A673 (cell line): ENCODE data around the gene CERS5. TPM values are rescaled to one million over a fixed set of nuclear protein-coding genes. Genes with fewer than 3 reads are reported as not detected.

Experiments used
- BruUV-seq: library from RNA; stranded (reverse); fragments of 400-500 nt; replicated peaks from 2 replicates; lab custom pipeline; 2021; lab: Mats Ljungman, UMichigan
- CTCF ChIA-PET: fragments of 300-600 bp; sonication (Branson Sonifier 250); formaldehyde crosslinking; loops from one replicate; lab custom pipeline; 2022; ENCODE audit warnings: antibody characterized with exemption; lab: Charles Lee
- POLR2A ChIA-PET: fragments of 300-600 bp; sonication (Branson Sonifier 250); formaldehyde crosslinking; loops from one replicate; lab custom pipeline; 2022; ENCODE audit warnings: antibody characterized with exemption; ENCODE audit not compliant: low non-redundant PET; lab: Charles Lee
- DNase-seq: peaks from one replicate; pipeline ENCODE4 v3.0.0-alpha.2; 2015; ENCODE audit warnings: low spot score
- H3K27ac ChIP-seq: fragments of 200-600 bp; sonication (generic); 2 replicates; pipeline ENCODE4 v1.5.1; 2016; ENCODE audit warnings: mixed run types, low read depth, mild to moderate bottlenecking, mixed read lengths, antibody characterized with exemption, low read length; ENCODE audit not compliant: poor library complexity, severe bottlenecking
- H3K27me3 ChIP-seq: fragments of 200-600 bp; sonication (generic); replicated peaks from 2 replicates; pipeline ENCODE4 v1.6.1; 2017; ENCODE audit warnings: mixed run types, low read depth, mild to moderate bottlenecking, mixed read lengths, antibody characterized with exemption, low read length; ENCODE audit not compliant: insufficient read depth, poor library complexity
- H3K36me3 ChIP-seq: fragments of 200-600 bp; sonication (generic); 2 replicates; pipeline ENCODE4 v1.6.1; 2016; ENCODE audit warnings: mixed run types, mild to moderate bottlenecking, mixed read lengths, antibody characterized with exemption, low read length; ENCODE audit not compliant: insufficient read depth, poor library complexity, severe bottlenecking
- H3K4me1 ChIP-seq: fragments of 200-600 bp; sonication (generic); 2 replicates; pipeline ENCODE4 v1.6.1; 2017; ENCODE audit warnings: mixed run types, mild to moderate bottlenecking, mixed read lengths, antibody characterized with exemption, low read length; ENCODE audit not compliant: insufficient read depth, poor library complexity, severe bottlenecking
- H3K4me3 ChIP-seq: fragments of 200-600 bp; sonication (generic); 2 replicates; pipeline ENCODE4 v1.5.1; 2016; ENCODE audit warnings: low read depth, mixed run types, mild to moderate bottlenecking, mixed read lengths, low read length; ENCODE audit not compliant: poor library complexity, severe bottlenecking
- H3K9me3 ChIP-seq: fragments of 200-600 bp; sonication (generic); 2 replicates; pipeline ENCODE4 v1.6.1; 2016; ENCODE audit warnings: mixed run types, low read depth, mild to moderate bottlenecking, mixed read lengths, antibody characterized with exemption, low read length; ENCODE audit not compliant: poor library complexity, severe bottlenecking
- EZH2 ChIP-seq: fragments of 200-600 bp; sonication (generic); IDR thresholded peaks from 2 replicates; pipeline ENCODE4 v1.6.1; 2017; ENCODE audit warnings: borderline replicate concordance, low read depth, mild to moderate bottlenecking, mixed read lengths, antibody characterized with exemption, low read length; ENCODE audit not compliant: poor library complexity, severe bottlenecking
- intact Hi-C: fragments of 100-400 bp; cut with micrococcal nuclease; formaldehyde crosslinking; loops from one replicate; pipeline ENCODE4 v1.10.0; 2022; ENCODE audit not compliant: unreplicated experiment
- total RNA-seq: library from RNA; stranded (reverse); gene quantifications from 2 replicates; pipeline ENCODE4 v1.2.3, GENCODE V29; 2021
- TF ChIP-seq, protein P1 (sequence below): fragments of 300-800, 200-600 bp; sonication (generic); conservative IDR thresholded peaks from 2 replicates; pipeline ENCODE4 v1.5.1; 2017; ENCODE audit warnings: low read depth, mild to moderate bottlenecking, antibody characterized with exemption, low read length, moderate library complexity, mixed read lengths

Gene CERS5
- total RNA-seq, 1 experiment from 2014 or later: 57.0 TPM

DNA sequence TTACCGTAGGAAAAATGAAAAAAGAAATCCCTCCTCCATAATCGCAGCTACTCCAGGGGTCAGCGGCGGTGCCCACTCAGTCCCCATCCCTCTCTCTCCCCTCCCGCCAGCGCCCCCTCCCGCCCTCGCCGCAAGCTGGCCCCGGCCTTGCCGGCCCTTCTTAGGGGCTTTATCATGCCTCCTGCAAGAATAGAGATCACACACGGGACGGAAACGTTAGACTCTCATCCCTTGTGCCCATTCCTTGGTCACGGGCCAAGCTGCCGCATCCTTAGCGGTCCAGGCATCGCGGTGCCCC lies 55.8 kb downstream of the CERS5 start:
- DNase-seq: no peak
- intact Hi-C loops: loop anchor here (2.0 kb wide), 1 partner anchor 55 kb away; the partner anchor contains the start of gene CERS5

DNA sequence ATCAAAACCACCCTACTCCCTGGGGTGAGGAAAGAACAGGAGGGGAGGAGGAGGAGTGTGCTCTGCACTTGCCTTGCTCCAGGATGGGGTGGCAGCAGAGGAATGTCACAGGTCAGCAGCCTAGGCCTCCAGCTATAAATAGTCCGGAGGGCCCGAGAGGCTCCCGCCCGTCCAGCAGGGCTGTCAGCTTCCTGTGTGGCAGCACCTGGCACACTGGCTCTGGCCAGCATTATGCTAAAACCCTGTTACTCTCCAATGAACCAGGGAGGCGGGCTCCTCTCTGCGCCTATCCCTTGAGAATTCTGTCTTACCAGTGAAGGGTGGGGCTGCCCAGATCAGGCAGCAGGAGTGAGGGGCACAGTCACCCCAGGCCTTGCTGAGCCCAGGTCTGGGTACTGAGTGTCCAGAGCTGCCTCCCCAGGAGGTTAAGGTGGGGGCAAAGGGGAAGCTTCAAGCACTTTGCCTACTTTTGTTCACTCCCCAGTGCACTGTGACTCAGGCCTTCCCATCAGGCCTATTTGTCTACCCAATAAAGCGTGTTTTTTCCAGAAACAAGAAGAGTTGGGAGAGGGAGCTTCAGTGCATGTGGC lies 56.3 kb downstream of the CERS5 start:
- no peaks in the 10 kb centered on the region for H3K27me3 ChIP-seq
- no peaks in the 10 kb centered on the region for H3K9me3 ChIP-seq
- DNase-seq: peak; percentile 33
- no peaks in the 10 kb centered on the region for H3K36me3 ChIP-seq
- TF ChIP-seq EZH2: no peak
- TF ChIP-seq, protein P1, sequence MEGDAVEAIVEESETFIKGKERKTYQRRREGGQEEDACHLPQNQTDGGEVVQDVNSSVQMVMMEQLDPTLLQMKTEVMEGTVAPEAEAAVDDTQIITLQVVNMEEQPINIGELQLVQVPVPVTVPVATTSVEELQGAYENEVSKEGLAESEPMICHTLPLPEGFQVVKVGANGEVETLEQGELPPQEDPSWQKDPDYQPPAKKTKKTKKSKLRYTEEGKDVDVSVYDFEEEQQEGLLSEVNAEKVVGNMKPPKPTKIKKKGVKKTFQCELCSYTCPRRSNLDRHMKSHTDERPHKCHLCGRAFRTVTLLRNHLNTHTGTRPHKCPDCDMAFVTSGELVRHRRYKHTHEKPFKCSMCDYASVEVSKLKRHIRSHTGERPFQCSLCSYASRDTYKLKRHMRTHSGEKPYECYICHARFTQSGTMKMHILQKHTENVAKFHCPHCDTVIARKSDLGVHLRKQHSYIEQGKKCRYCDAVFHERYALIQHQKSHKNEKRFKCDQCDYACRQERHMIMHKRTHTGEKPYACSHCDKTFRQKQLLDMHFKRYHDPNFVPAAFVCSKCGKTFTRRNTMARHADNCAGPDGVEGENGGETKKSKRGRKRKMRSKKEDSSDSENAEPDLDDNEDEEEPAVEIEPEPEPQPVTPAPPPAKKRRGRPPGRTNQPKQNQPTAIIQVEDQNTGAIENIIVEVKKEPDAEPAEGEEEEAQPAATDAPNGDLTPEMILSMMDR: no peak
- BruUV-seq: no TSS peak
- H3K4me1 ChIP-seq: peaks cover 26% of the 10 kb centered on the region
- peak overlapping the region; percentile 49 for H3K27ac ChIP-seq
- H3K4me3 ChIP-seq: no peak overlapping the region
- ChIA-PET CTCF (interaction anchor here (0.5 to 2.7 kb wide), 10 partner anchors 8 to 351 kb away, joined by 3 to 21 read pairs (median 6); partner anchors contain the start of genes AQP5, CERS5 and SMARCD1), POLR2A (interaction anchor here (0.9 kb wide), 1 partner anchor 370 kb away, joined by 22 read pairs; no protein-coding TSS in a partner anchor)
- intact Hi-C loops: loop anchor here (2.0 kb wide), 1 partner anchor 56 kb away; the partner anchor contains the start of gene CERS5

More for the DNA sequence above, 55.8 kb downstream of the CERS5 start:
- no peaks in the 10 kb centered on the region for H3K27me3 ChIP-seq
- peak overlapping the region; percentile 74 for H3K4me3 ChIP-seq
- H3K36me3 ChIP-seq: no peaks in the 10 kb centered on the region
- ChIA-PET POLR2A (interaction anchor here (0.9 kb wide), 1 partner anchor 370 kb away, joined by 22 read pairs; no protein-coding TSS in a partner anchor), CTCF (interaction anchor here (0.5 to 2.7 kb wide), 9 partner anchors 8 to 1107 kb away, joined by 3 to 21 read pairs (median 5); partner anchors contain the start of genes CERS5, POU6F1 and SMARCD1)
- no peak overlapping the region for H3K27ac ChIP-seq
- H3K9me3 ChIP-seq: no peaks in the 10 kb centered on the region
- H3K4me1 ChIP-seq: peaks cover 26% of the 10 kb centered on the region
- no TSS peak for BruUV-seq
- TF ChIP-seq, protein P1: no peak
- TF ChIP-seq EZH2: no peak

DNA sequence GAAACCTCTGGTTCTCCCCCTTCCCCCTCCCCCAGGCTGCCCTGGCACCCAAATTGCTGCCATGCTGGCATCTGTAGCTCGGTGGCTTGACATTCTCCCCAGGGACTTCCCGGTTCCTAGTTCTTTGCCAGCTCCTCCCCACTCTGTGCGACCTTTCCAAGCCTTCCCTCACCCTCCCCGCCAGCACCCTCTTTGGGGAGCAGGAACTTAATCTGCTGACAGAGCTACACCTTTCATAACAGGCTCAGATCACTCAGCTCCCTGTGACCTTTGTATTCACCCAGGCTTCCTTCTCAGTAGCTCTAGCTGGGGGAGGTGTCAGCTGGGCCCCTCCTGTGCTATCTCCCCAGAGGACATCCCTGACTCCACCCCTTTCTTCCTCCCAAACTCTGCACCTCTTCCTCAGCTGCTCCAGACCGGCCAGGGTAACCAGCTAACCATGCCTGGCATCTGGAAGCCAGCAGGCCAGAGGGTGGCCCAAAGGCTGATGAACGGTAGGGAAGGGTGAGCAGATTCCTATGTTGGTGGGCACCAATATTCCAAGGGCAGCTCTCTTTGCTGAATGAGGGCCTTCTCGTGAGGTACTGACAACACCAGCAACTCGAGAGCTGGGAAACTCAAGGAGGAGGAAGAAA lies 56.9 kb downstream of the CERS5 start:
- H3K27ac ChIP-seq: peak overlapping the region; percentile 49
- H3K27me3 ChIP-seq: no peaks in the 10 kb centered on the region
- no peak overlapping the region for H3K4me3 ChIP-seq
- TF ChIP-seq, protein P1: no peak
- TF ChIP-seq EZH2: no peak
- ChIA-PET CTCF (interaction anchor here (0.5 to 2.7 kb wide), 7 partner anchors 9 to 350 kb away, joined by 3 to 21 read pairs (median 6); partner anchors contain the start of genes AQP5 and SMARCD1), POLR2A (no interaction called here)
- BruUV-seq: no TSS peak
- intact Hi-C loops: loop anchor here (2.0 kb wide), 1 partner anchor 57 kb away; the partner anchor contains the start of gene CERS5
- no peaks in the 10 kb centered on the region for H3K36me3 ChIP-seq
- peak; percentile 25 for DNase-seq
- no peaks in the 10 kb centered on the region for H3K9me3 ChIP-seq
- peaks cover 26% of the 10 kb centered on the region for H3K4me1 ChIP-seq
